ENCODE measurements around the gene TET1. TPM values are rescaled to one million over a fixed set of nuclear protein-coding genes. Genes with fewer than 3 reads are reported as not detected.

TET1 gene
- total RNA-seq, 1 experiment from 2014 or later: 2.4 TPM

DNA sequence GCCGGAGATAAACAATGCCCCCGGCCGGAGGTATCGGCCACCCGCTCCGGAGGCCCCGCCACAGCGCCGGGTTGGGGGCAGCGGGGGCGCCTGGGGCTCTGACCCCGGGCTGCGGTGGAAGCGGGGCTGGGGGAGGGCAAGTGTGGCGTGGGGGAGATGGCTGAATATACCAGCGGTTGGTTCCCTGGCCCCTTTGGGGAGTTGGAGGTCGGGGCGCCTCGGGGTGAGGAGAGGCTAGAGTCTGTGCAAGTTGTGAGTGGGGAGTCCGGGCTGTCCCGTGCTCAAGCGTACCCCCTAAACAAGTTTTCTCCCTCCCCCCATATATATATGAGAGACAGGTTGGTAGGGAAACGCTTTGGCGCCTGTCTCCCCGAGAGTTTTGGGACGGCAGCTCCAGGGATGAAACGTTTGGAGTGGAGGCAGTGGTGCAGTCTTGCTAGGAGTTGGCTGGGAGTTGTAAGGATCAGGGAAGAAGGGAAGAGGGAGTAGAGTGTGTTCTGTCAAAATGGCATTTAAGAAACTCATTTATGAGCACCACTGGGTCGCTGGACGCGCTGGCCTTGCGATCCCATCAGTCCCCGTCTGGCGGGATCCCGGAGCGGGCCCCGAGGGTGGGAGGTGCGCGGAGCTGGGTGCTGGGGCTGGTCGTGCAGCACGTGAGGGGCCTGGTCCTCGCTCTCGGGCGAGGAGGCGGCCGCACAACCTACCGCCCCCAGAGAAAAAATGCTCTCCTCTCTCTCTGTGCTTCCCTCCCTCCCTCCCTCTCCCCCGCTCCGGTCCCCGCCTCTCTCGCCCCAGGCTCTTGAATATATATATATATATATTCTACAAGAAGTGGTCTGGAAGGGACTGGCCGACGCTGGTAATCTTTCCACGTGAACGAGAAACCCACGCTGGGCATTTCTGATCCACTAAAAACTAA, 1.1 kb downstream of the TET1 start:
- Histone ChIP-seq H3K4me2 (peak overlapping the region; percentile 85), H3K27me3 (ENCODE audit: insufficient read depth, low read depth) (peaks cover 15% of the 10 kb centered on the region; the same call in 1 of the 2 replicates), H3K4me3 (peak overlapping the region; percentile 68; the same call in 1 of the 2 replicates), H3K9me2 (ENCODE audit: insufficient read depth) (no peaks in the 10 kb centered on the region), H3K36me3 (ENCODE audit: low read depth) (no peaks in the 10 kb centered on the region), H3K27ac (no peak overlapping the region), H3K9me3 (ENCODE audit: insufficient read depth, low read depth) (no peaks in the 10 kb centered on the region), H2AFZ (peak overlapping the region; percentile 78; the same call in 1 of the 2 replicates), H3K4me1 (replicated peaks; ENCODE audit: insufficient read depth) (no peaks in the 10 kb centered on the region), H4K20me1 (ENCODE audit: insufficient read depth) (no peaks in the 10 kb centered on the region), H3F3A (ENCODE audit: insufficient read depth, low read depth) (0 out of 2 replicates have a peak, but pooled peaks cover 3% of the 10 kb centered on the region), H3K79me2 (ENCODE audit: low read depth) (no peaks in the 10 kb centered on the region)
- TF ChIP-seq CTCF (conservative IDR thresholded peaks at IDR 0.05): no peak
- no peak for TF ChIP-seq EZH2 (IDR thresholded peaks at IDR 0.05; ENCODE audit: low read depth)
- ChIA-PET POLR2A (ENCODE audit: unreplicated experiment) (no interaction called here), CTCF (no interaction called here)
- intact Hi-C loops (cut with micrococcal nuclease; ENCODE audit: unreplicated experiment): loop anchor here (1.0 to 5.0 kb wide), 2 partner anchors 34 to 39 kb away; partner anchors contain the start of gene SLC25A16
- no TSS peak for BruUV-seq (replicated peaks)
- DNase-seq: no peak

DNA sequence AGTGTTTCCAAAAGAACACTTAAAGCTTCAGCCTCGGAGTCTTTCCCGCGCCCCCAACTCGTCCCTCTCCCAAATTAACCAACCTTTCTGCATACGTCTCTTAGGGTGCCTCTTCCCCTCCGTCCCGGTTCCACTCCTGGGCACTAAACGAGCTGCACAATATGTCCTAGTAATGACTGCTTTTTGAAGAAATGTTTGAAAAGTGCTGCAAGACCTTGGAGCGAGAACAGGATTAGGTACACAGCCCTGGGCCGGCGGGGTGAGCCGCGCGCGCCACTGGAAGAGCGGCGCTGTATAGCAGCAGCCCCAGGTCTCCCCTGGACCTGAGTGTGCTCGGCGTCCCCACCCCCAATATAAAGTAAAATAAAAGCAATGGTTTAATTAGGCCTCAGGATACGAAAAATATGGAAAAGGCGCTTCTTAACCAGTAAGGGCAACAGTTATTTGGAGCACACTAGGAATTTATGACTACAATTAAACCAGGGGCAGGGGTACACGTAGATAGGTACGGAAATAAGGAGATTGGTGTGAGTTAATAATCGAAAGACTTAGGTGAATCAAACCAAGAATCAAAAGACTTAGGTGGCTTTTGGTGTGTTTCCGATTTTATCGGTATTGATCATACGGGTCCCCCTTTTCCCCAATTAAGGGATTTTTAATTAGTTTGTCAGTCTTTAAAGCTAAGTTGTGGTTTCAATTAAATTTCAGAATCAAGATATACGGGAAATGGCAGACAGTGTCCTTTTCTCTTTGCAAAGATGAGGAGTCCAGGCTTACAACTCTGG, 1.9 kb downstream of the TET1 start:
- no peaks in the 10 kb centered on the region for H3K9me3 ChIP-seq (ENCODE audit: insufficient read depth, low read depth)
- H3K9me2 ChIP-seq (ENCODE audit: insufficient read depth): no peaks in the 10 kb centered on the region
- no peaks in the 10 kb centered on the region for H4K20me1 ChIP-seq (ENCODE audit: insufficient read depth)
- H3K4me1 ChIP-seq (replicated peaks; ENCODE audit: insufficient read depth): no peaks in the 10 kb centered on the region
- H3K4me2 ChIP-seq: no peak overlapping the region
- intact Hi-C loops (cut with micrococcal nuclease; ENCODE audit: unreplicated experiment): loop anchor here (5.0 kb wide), 1 partner anchor 35 kb away; the partner anchor contains the start of gene SLC25A16
- H3F3A ChIP-seq (ENCODE audit: insufficient read depth, low read depth): no peaks in the 10 kb centered on the region
- DNase-seq: no peak
- TF ChIP-seq CTCF (conservative IDR thresholded peaks at IDR 0.05): no peak
- no peak for TF ChIP-seq EZH2 (IDR thresholded peaks at IDR 0.05; ENCODE audit: low read depth)
- H3K79me2 ChIP-seq (ENCODE audit: low read depth): no peaks in the 10 kb centered on the region
- H3K4me3 ChIP-seq: no peak overlapping the region
- H2AFZ ChIP-seq: no peak overlapping the region
- ChIA-PET POLR2A (ENCODE audit: unreplicated experiment) (interaction anchor here (0.6 kb wide), 1 partner anchor 91 kb away, joined by 20 read pairs; no protein-coding TSS in a partner anchor), CTCF (no interaction called here)
- H3K36me3 ChIP-seq (ENCODE audit: low read depth): no peaks in the 10 kb centered on the region
- TSS peak; percentile 24 for BruUV-seq (replicated peaks)
- peaks cover 15% of the 10 kb centered on the region; the same call in 1 of the 2 replicates for H3K27me3 ChIP-seq (ENCODE audit: insufficient read depth, low read depth)
- H3K27ac ChIP-seq: no peak overlapping the region

Data from PC-9 (cell line).